ENCODE results near the gene DNAH17. TPM values are rescaled to one million over a fixed set of nuclear protein-coding genes. Genes with fewer than 3 reads are reported as not detected.
A peak's percentile ranks its signal among the peaks of the same experiment; 100 is the strongest.

DNAH17 gene
- total RNA-seq, 1 experiment from 2014 or later, result 0.76 TPM

- no peak for DNase-seq
- Histone ChIP-seq H3K36me3 (ENCODE audit: low read depth) (no peaks in the 10 kb centered on the region), H3K4me2 (no peak overlapping the region), H3K4me1 (replicated peaks; ENCODE audit: insufficient read depth) (no peaks in the 10 kb centered on the region), H3F3A (ENCODE audit: insufficient read depth, low read depth) (no peaks in the 10 kb centered on the region), H2AFZ (no peak overlapping the region), H3K9me2 (ENCODE audit: insufficient read depth) (no peaks in the 10 kb centered on the region), H3K4me3 (no peak overlapping the region), H3K27ac (no peak overlapping the region), H3K9me3 (ENCODE audit: insufficient read depth, low read depth) (no peaks in the 10 kb centered on the region), H4K20me1 (ENCODE audit: insufficient read depth) (peaks cover 11% of the 10 kb centered on the region), H3K79me2 (ENCODE audit: low read depth) (no peaks in the 10 kb centered on the region), H3K27me3 (ENCODE audit: insufficient read depth, low read depth) (no peaks in the 10 kb centered on the region)
- ChIA-PET POLR2A (ENCODE audit: unreplicated experiment) (no interaction called here), CTCF (no interaction called here)
- no TSS peak for BruUV-seq (replicated peaks)
- intact Hi-C loops (cut with micrococcal nuclease; ENCODE audit: unreplicated experiment), result no loop called here
- TF ChIP-seq CTCF (conservative IDR thresholded peaks at IDR 0.05), result no peak
- no peak for TF ChIP-seq EZH2 (IDR thresholded peaks at IDR 0.05; ENCODE audit: low read depth)
Measured at GRCh38 chr17:78414178-78415162, 162.7 kb downstream of the DNAH17 start.

DNA sequence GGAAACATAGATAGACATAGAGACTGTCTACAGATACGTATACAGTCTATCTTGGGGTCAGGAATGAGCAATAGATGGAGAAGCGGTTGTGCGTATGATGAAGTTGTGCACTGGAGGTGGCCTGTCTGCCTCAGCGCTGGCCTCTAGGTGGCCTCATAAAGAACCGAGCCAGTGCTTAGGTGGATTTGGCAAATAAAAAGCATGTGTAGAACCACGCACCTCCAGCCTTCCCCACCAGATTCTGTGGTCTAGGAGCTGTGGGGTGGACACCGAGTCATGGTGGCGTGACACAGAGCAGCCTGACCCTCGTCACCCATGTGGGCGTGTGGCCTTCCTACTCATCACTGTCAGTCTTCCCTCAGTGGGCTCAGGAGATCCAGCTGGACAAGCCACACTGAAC is 164.8 kb downstream of the DNAH17 start:
- DNase-seq, result no peak
- Histone ChIP-seq H3K79me2 (ENCODE audit: low read depth) (0 out of 2 replicates have a peak, but pooled peaks cover under 1% of the 10 kb centered on the region), H3K36me3 (ENCODE audit: low read depth) (no peaks in the 10 kb centered on the region), H3K9me2 (ENCODE audit: insufficient read depth) (no peaks in the 10 kb centered on the region), H3K4me1 (replicated peaks; ENCODE audit: insufficient read depth) (peaks cover 8% of the 10 kb centered on the region; the same call in 1 of the 2 replicates), H3K27ac (no peak overlapping the region), H3K4me3 (no peak overlapping the region), H2AFZ (no peak overlapping the region), H3K4me2 (no peak overlapping the region), H3K27me3 (ENCODE audit: insufficient read depth, low read depth) (no peaks in the 10 kb centered on the region), H3K9me3 (ENCODE audit: insufficient read depth, low read depth) (no peaks in the 10 kb centered on the region), H4K20me1 (ENCODE audit: insufficient read depth) (peaks cover 17% of the 10 kb centered on the region; the same call in 1 of the 2 replicates), H3F3A (ENCODE audit: insufficient read depth, low read depth) (no peaks in the 10 kb centered on the region)
- TF ChIP-seq CTCF (conservative IDR thresholded peaks at IDR 0.05) (peak; percentile 35; the same call in 1 of the 2 replicates), EZH2 (IDR thresholded peaks at IDR 0.05; ENCODE audit: low read depth) (no peak)
- POLR2A ChIA-PET (ENCODE audit: unreplicated experiment), result interaction anchor here (0.6 kb wide), 1 partner anchor 724 kb away, joined by 23 read pairs; no protein-coding TSS in a partner anchor
- intact Hi-C loops (cut with micrococcal nuclease; ENCODE audit: unreplicated experiment), result no loop called here
- BruUV-seq (replicated peaks), result no TSS peak
- CTCF ChIA-PET, result interaction anchor here (0.7 kb wide), 1 partner anchor 12 kb away, joined by 16 read pairs; no protein-coding TSS in a partner anchor

GRCh38 chr17:78411241-78411857 is 165.8 kb downstream of the DNAH17 start:
- POLR2A ChIA-PET (ENCODE audit: unreplicated experiment), result no interaction called here
- H3K4me2 ChIP-seq, result no peak overlapping the region
- no peaks in the 10 kb centered on the region for H3K9me3 ChIP-seq (ENCODE audit: insufficient read depth, low read depth)
- H4K20me1 ChIP-seq (ENCODE audit: insufficient read depth), result peaks cover 17% of the 10 kb centered on the region; the same call in 1 of the 2 replicates
- TF ChIP-seq EZH2 (IDR thresholded peaks at IDR 0.05; ENCODE audit: low read depth) (no peak), CTCF (conservative IDR thresholded peaks at IDR 0.05) (no peak)
- peaks cover 8% of the 10 kb centered on the region; the same call in 1 of the 2 replicates for H3K4me1 ChIP-seq (replicated peaks; ENCODE audit: insufficient read depth)
- H3K27ac ChIP-seq, result no peak overlapping the region
- CTCF ChIA-PET, result no interaction called here
- H3K36me3 ChIP-seq (ENCODE audit: low read depth), result no peaks in the 10 kb centered on the region
- H3K9me2 ChIP-seq (ENCODE audit: insufficient read depth), result no peaks in the 10 kb centered on the region
- no peaks in the 10 kb centered on the region for H3F3A ChIP-seq (ENCODE audit: insufficient read depth, low read depth)
- BruUV-seq (replicated peaks), result no TSS peak
- H2AFZ ChIP-seq, result no peak overlapping the region
- no peak overlapping the region for H3K4me3 ChIP-seq
- 0 out of 2 replicates have a peak, but pooled peaks cover 7% of the 10 kb centered on the region for H3K79me2 ChIP-seq (ENCODE audit: low read depth)
- no peaks in the 10 kb centered on the region for H3K27me3 ChIP-seq (ENCODE audit: insufficient read depth, low read depth)
- intact Hi-C loops (cut with micrococcal nuclease; ENCODE audit: unreplicated experiment), result no loop called here
- no peak for DNase-seq
